Fibroblast of lung (primary cell): Measurements from ENCODE around the gene PRKAR1A.

ENCODE experiments used
- EZH2 ChIP-seq: IDR thresholded peaks from 2 replicates; pipeline ENCODE4 v1.5.1; 2012; ENCODE audit warnings: low read length, control low read depth, mild to moderate bottlenecking; ENCODE audit errors: missing control alignments
- TF ChIP-seq, protein P1 (sequence below), 2 donors: IDR thresholded peaks in 1 of 2; conservative IDR thresholded peaks in 1 of 2; 1 replicate in 1 of 2; 2 replicates in 1 of 2; pipeline ENCODE4 v1.5.1; 2011 to 2012; ENCODE audit warnings: low read length in 2 of 2, control low read depth in 1 of 2, inconsistent platforms in 1 of 2, low read depth in 1 of 2, mild to moderate bottlenecking in 1 of 2

DNA sequence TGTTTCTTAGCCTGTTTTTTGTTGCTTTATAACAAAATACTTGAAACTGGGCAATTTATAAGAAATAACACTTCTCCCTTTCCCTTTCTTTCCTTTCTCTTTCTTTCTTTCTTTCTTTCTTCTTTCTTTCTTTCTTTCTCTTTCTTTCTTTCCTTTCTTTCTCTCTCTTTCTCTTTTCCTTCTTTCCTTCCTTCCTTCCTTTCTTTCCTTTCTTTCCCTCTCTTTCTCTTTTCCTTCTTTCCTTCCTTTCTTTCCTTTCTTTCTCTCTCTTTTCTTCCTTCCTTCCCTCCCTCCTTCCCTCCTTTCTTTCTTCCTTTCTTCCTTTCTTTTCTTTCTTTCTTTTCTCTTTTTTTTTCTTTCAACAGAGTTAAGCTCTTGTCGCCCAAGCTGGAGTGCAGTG lies 61.1 kb downstream of the PRKAR1A start:
- no peak for TF ChIP-seq EZH2
- TF ChIP-seq, protein P1, sequence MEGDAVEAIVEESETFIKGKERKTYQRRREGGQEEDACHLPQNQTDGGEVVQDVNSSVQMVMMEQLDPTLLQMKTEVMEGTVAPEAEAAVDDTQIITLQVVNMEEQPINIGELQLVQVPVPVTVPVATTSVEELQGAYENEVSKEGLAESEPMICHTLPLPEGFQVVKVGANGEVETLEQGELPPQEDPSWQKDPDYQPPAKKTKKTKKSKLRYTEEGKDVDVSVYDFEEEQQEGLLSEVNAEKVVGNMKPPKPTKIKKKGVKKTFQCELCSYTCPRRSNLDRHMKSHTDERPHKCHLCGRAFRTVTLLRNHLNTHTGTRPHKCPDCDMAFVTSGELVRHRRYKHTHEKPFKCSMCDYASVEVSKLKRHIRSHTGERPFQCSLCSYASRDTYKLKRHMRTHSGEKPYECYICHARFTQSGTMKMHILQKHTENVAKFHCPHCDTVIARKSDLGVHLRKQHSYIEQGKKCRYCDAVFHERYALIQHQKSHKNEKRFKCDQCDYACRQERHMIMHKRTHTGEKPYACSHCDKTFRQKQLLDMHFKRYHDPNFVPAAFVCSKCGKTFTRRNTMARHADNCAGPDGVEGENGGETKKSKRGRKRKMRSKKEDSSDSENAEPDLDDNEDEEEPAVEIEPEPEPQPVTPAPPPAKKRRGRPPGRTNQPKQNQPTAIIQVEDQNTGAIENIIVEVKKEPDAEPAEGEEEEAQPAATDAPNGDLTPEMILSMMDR (conservative IDR thresholded peaks at IDR 0.05 in 1 of 2, IDR thresholded peaks at IDR 0.05 in 1 of 2; ENCODE audit: low read depth in 1 of 2, low read length in 2 of 2), result no peak
